ENCODE results near the gene TNFAIP2. TPM values are rescaled to one million over a fixed set of nuclear protein-coding genes. Genes with fewer than 3 reads are reported as not detected.

The TNFAIP2 gene
- total RNA-seq, 2 donors from 2014 or later: 71.4 to 112 TPM

DNA sequence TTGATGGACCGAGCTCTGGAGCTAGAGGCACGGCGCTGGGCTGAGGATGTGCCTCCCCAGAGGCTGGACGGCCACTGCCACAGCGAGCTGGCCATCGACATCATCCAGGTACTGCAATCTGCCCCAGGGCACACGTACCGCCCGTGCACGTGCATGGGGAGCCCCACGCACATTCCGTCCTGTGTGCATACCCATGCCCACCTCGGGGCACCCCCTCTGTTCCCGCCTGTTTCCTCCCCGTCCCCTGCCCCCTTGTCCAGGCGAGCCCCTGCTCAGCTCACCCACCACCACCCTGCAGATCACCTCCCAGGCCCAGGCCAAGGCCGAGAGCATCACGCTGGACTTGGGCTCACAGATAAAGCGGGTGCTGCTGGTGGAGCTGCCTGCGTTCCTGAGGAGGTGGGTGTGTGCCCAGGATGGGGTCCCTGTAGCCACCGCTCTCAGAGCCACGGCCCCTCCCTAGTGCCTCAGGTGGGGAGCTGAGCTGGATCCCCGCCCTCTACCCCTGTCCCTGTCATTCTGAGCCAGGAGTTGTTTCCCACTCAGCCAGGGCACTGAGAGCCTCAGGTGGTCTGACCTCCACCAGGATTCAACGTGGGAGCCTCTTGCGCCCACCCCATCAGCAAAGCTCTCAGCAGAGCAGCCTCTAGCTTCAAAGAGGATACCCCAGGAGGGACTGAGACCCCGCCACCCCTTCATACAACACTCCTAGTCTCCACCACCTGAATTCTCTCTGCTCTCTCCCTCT, 6.9 kb downstream of the TNFAIP2 start:
- intact Hi-C loops (cut with DNase I): no loop called here
- DNase-seq (ENCODE audit: low spot score): peak; percentile 82

DNA sequence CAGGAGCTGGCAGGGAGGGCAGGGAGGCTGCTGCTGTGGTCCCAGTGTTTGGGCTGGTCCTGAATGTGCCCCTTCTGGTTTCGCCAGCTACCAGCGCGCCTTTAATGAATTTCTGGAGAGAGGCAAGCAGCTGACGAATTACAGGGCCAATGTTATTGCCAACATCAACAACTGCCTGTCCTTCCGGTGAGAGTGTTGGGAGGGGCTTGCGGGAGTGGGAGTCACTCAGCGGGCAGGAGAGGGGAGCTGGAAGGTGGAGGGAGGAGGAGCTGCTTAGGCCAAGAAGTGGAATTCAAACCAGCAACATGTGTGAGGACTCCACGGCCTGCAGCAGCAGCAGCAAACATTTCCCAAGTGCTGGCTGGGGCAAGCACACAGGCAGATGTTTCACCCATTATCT, 7.7 kb downstream of the TNFAIP2 start:
- intact Hi-C loops (cut with DNase I): no loop called here
- peak; percentile 78 for DNase-seq (ENCODE audit: low spot score)

DNA sequence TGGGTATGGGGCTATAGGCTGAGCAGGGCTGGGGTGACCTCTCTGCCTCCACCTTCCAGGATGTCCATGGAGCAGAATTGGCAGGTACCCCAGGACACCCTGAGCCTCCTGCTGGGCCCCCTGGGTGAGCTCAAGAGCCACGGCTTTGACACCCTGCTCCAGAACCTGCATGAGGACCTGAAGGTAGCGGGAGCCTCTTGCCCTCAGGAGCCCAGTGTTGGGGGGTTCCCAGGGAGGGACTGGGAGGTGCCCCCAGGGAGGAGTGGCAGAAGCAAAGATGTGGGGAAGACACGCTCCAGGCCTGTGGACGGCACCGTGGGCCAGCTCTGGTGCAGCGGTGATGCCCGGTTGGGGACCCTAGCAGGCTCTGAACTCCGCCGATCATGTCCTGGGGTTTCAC, 8.3 kb downstream of the TNFAIP2 start:
- intact Hi-C loops (cut with DNase I): no loop called here
- no peak for DNase-seq (ENCODE audit: low spot score)

GRCh38 chr14:103132381-103133209, 9.3 kb downstream of the TNFAIP2 start:
- intact Hi-C loops (cut with DNase I): no loop called here
- peak; percentile 64 for DNase-seq (ENCODE audit: low spot score)

GRCh38 chr14:103133210-103134140, 10.2 kb downstream of the TNFAIP2 start:
- DNase-seq (ENCODE audit: low spot score): peak; percentile 68
- intact Hi-C loops (cut with DNase I): no loop called here

DNA sequence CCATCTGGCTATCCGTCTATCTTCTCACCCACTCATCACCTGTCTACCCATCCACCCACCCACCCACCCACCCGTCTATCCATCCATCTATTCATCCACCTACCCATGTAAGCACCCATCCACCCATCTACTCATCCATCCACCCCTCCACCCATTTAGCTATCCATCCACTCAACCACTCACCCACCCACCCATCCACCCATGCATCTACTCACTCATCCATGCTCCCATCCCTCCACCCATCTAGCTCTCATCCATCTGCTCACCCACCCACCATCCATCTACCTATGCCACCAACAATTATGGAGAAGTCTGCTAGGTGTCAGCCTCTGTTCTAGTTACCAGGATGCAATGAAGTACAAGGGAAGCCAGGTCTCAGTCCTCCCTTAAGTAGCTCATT, 11.1 kb downstream of the TNFAIP2 start:
- no peak for DNase-seq (ENCODE audit: low spot score)
- intact Hi-C loops (cut with DNase I): no loop called here

GRCh38 chr14:103134919-103135318, 11.7 kb downstream of the TNFAIP2 start:
- peak; percentile 77 for DNase-seq (ENCODE audit: low spot score)
- intact Hi-C loops (cut with DNase I): no loop called here

DNA sequence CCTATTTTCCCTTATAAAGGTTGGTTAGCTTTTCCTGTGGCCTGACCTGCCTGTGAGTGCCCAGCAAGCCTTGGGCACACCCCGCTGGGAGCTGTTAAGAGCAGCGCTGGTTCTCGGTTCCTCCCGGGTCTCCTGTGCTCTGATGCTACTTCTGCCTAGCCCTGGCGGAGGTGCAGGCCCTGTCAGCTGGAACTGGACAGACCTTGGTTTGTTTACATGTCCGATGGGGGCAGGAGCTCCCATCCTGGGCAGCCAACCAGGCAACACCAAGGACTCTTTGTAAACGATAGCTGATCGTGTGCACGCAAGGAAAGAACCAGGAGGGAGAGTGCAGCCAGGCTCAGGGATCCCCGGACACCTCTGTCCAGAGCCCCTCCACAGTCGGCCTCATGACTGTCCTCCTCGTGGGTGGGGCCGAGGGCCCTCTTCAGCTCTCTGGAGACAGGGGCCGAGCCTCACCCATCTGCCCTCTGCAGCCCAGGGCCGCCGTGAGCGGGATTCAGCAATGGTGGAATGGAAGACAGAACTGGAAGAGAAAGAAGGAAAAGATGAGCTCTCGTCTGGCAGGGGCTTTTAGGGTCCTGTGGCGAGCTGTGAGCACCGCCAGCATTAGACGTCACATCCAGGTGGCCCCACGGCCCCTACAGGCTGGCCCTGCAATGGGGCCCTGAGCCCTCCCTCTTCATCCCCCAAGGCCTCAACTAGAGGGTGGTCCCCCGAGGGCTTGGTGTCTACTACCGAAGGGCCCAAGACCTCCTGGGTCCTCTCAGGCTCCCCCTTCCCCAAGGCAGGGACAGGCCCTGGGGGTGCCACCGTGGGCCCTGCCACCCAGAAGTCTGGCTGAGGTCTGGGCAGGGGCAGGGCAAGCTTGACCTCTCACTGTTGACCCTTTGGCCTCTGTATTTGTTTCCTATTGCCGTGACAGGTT, 12.3 kb downstream of the TNFAIP2 start:
- DNase-seq (ENCODE audit: low spot score): no peak
- intact Hi-C loops (cut with DNase I): no loop called here

DNA sequence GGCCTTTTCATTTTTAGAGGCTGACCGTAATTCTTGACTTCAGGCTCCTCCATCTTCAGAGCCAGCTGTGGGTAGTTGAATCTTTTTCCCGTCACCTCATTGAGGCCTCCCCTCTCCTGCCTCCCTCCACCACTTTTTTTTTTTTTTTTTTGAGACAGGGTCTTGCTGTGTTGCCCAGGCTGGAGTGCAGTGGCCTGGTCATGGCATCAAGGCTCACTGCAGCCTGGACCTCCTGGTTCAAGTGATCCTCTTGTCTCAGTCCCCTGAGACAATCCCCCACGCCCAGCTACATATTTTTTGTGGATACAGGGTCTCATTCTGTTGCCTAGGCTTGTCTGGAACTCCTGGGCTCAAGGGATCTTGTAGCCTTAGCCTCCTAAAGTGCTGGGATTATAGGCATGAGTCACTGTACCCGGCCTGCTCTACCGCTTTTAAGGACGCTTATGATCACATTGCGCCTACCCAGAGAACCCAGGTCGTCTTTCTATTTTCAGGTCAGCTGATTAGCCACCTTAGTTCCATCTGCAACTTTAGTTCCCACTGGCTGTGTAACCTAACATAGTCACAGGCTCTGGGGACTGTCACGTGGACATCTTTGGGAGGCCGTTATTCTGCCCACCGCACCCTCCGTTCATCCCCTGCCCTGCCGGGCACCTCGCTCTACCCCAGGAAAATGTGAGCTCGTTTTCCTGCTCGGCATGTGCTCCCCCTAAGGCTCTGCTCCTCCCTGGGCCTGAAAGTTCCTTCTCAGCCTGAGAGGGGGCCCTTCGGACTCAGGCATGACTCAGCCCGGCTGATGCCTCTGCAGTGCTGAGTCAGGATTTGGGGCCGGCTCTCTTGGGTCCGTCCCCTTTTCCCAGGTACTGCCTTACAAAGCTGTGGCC, 13.4 kb downstream of the TNFAIP2 start:
- no peak for DNase-seq (ENCODE audit: low spot score)
- intact Hi-C loops (cut with DNase I): no loop called here

DNA sequence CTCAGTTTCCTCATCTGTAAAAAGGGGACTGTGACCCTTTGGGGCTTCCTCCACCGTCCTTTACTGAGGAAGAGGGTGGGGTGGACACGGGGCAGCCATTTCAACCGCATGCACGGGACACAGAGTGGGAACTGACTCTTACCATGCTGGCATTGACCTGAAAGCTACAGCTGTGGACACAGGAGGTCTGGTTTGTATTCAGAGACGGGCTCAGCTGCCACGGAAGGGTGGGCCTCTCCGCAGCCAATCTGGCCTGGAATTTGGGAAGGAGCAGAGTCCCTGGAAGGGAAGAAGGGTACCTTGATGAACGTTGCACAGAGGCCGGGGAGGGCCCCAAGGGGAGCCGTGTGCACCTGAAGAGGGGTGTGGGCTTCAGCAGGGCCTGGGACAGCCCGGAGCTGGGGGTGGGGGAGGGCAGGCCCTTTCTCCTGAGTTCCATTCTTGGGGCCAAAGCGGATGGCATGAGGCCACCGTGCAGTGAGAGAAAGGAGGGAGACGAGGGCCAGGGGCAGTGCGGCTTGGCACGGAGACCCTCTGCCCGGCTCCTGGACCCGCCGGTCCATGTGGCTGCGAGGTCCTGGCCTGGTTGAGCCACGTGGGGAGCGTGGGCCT, 14.5 kb downstream of the TNFAIP2 start:
- intact Hi-C loops (cut with DNase I): no loop called here
- DNase-seq (ENCODE audit: low spot score): no peak

- DNase-seq (ENCODE audit: low spot score): no peak
- intact Hi-C loops (cut with DNase I): no loop called here
Observed at GRCh38 chr14:103138301-103139131, 15.3 kb downstream of the TNFAIP2 start.

DNA sequence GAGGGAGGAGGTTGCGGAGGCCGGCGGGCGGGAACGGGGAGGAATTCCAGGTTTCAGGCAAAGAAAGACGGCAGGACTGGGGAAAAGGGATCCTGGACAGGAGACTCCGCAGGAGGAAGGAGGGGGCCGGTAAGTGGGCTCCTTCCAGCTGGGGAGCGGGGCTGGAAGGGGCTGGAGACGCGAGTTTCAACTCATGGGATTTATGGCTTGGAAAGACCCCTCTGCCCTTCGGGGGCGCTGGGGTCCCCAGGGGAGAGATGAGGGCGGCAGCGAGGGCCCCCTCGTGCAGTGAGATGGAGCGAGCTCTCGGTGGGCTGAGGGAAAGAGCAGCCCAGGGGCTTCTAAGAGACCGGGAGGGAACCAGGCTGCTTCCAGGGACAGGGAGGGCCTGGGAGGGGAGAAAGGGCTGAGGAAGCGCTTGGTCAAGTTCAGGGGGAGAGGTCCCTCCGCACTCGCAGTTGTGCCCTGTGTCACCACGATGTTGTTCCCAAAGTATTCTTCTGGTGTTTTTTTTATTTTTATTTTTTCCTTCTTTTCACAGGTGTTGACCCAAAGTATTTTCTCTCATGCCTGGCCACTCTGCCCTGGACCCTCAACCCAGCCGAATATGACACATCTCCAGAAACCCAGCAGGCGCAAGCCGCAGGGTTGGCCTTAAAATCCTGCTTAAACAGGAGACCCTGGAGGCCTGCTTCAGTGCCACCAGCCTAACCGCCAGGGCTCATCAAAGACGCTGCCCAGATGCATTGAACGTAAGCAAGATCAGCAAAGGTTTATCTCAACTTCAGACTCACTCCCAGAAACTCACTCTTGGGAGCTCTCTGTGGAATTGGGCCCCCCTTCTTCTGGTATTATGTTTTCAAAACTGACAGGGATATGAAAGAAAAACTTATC, 16.1 kb downstream of the TNFAIP2 start:
- intact Hi-C loops (cut with DNase I): no loop called here
- DNase-seq (ENCODE audit: low spot score): no peak

- no peak for DNase-seq (ENCODE audit: low spot score)
- intact Hi-C loops (cut with DNase I): no loop called here
Observed at GRCh38 chr14:103140316-103141109, 17.3 kb downstream of the TNFAIP2 start.

- intact Hi-C loops (cut with DNase I): no loop called here
- no peak for DNase-seq (ENCODE audit: low spot score)
Observed at GRCh38 chr14:103141117-103141796, 18.0 kb downstream of the TNFAIP2 start.
